BE2C (cell line): Measurements from ENCODE around the gene ENDOG.
A peak's percentile ranks its signal among the peaks of the same experiment; 100 is the strongest.

Source experiments
- DNase-seq: peaks from one replicate; pipeline ENCODE4 v3.0.0-alpha.2; 2020
- H3K27me3 ChIP-seq: fragments of 250-450 bp; sonication (Bioruptor Pico); 2 replicates; pipeline ENCODE4 v1.5.1; 2020; ENCODE audit warnings: mild to moderate bottlenecking
- H3K36me3 ChIP-seq: fragments of 250-450 bp; sonication (Bioruptor Pico); 2 replicates; pipeline ENCODE4 v1.5.1; 2020; ENCODE audit warnings: mild to moderate bottlenecking
- H3K4me1 ChIP-seq: fragments of 250-450 bp; sonication (Bioruptor Pico); 2 replicates; pipeline ENCODE4 v1.5.1; 2020
- H3K4me3 ChIP-seq: 2 replicates; pipeline ENCODE4 v1.5.1; 2011; ENCODE audit warnings: low read depth, low read length
- H3K9me3 ChIP-seq: fragments of 250-450 bp; sonication (Bioruptor Pico); 2 replicates; pipeline ENCODE4 v1.5.1; 2020
- CTCF ChIP-seq: IDR thresholded peaks from 2 replicates; pipeline ENCODE4 v1.5.1; 2012; ENCODE audit warnings: mild to moderate bottlenecking, low read depth, low read length

ENDOG gene

GRCh38 chr9:128807827-128808226 lies 10.5 kb upstream of the ENDOG start:
- TF ChIP-seq CTCF = no peak
- H3K4me1 ChIP-seq = no peaks in the 10 kb centered on the region
- H3K27me3 ChIP-seq = no peaks in the 10 kb centered on the region
- no peak overlapping the region for H3K4me3 ChIP-seq
- no peak for DNase-seq
- peaks cover 18% of the 10 kb centered on the region for H3K36me3 ChIP-seq
- no peaks in the 10 kb centered on the region for H3K9me3 ChIP-seq

DNA sequence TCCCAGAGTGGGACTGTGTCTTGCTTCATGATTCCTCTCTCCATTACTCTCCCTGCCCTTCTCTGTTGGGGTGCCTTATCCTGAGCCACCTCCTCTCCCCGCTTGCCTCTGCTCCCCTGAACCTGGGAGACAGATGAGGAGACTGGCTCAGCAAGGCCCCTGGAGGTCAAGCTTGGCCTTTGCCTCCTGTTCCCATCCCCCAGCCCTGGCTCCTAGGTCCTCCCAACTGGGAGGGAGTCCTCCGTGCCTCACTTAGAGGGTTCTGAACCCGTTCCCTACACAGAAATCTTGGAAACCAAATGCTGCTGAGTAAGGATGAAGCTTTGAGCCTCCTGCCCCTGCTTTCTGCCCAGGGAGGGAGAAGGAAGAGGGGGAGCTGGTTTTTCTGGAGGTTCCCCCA lies 9.8 kb upstream of the ENDOG start:
- no peak for DNase-seq
- Histone ChIP-seq H3K9me3 (no peaks in the 10 kb centered on the region), H3K4me1 (no peaks in the 10 kb centered on the region), H3K36me3 (peaks cover 18% of the 10 kb centered on the region), H3K27me3 (no peaks in the 10 kb centered on the region), H3K4me3 (no peak overlapping the region)
- TF ChIP-seq CTCF = no peak

DNA sequence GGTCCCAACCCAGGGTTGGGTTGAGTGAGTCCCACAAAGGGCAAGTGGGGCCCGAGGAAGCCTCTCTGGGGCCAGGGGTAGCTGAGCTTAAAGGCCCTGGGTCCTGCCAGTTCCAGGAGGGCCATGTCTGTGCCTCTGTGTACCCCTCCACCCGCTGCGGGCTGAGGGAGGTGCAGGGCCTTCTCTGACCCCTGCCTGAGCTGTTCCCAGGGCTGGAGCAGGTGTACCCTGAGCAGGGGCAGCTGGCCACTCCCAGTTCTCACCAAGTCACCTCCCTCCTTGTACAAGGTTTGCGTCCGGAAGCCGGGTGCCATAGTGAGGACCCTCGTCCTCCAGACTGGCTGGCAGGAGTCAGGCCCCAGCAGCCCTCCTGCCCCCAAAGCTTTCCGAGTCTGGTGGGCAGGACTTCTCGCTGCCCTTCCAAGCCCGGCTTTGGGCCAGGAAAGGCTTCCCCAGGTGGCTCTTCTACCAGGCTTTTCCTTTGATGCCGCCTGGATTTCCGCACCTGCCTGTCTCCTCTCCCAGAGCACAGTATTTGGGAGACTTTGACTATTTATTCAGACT lies 9.2 kb upstream of the ENDOG start:
- H3K36me3 ChIP-seq = peaks cover 15% of the 10 kb centered on the region
- no peaks in the 10 kb centered on the region for H3K4me1 ChIP-seq
- H3K9me3 ChIP-seq = no peaks in the 10 kb centered on the region
- no peak for DNase-seq
- TF ChIP-seq CTCF = no peak
- no peak overlapping the region for H3K4me3 ChIP-seq
- no peaks in the 10 kb centered on the region for H3K27me3 ChIP-seq

DNA sequence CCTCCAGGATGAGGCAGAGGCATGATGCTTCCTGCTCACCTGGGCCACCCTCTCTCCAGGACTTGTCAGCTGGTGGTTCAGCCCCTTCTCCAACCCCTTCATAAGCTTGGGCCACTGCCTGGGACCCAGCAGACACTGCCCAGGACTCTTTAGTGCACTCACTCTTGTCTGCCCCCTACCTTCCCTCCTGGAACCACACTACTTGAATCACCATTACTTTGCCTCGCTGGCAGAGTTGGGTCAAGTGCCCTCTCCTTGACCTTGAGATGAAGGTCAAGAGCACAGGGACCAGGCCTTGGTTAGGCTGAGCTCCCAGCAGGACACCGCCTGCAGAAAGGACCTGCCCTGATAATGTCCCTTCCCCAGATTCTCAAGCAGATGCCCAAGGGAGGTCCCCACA lies 8.5 kb upstream of the ENDOG start:
- no peak for DNase-seq
- no peak; the same call in 1 of the 2 replicates for TF ChIP-seq CTCF
- Histone ChIP-seq H3K27me3 (no peaks in the 10 kb centered on the region), H3K4me3 (no peak overlapping the region), H3K36me3 (peaks cover 15% of the 10 kb centered on the region), H3K9me3 (no peaks in the 10 kb centered on the region), H3K4me1 (no peaks in the 10 kb centered on the region)

GRCh38 chr9:128810873-128811272 lies 7.4 kb upstream of the ENDOG start:
- no peak for TF ChIP-seq CTCF
- no peak overlapping the region for H3K4me3 ChIP-seq
- peaks cover 11% of the 10 kb centered on the region for H3K36me3 ChIP-seq
- H3K27me3 ChIP-seq = no peaks in the 10 kb centered on the region
- DNase-seq = no peak
- H3K4me1 ChIP-seq = no peaks in the 10 kb centered on the region
- H3K9me3 ChIP-seq = no peaks in the 10 kb centered on the region

- no peak; the same call in 1 of the 2 replicates for TF ChIP-seq CTCF
- DNase-seq = peak; percentile 57
- Histone ChIP-seq H3K9me3 (no peaks in the 10 kb centered on the region), H3K4me3 (peak overlapping the region; percentile 79), H3K4me1 (peaks cover 5% of the 10 kb centered on the region), H3K27me3 (no peaks in the 10 kb centered on the region), H3K36me3 (peaks cover 38% of the 10 kb centered on the region)
Measured at GRCh38 chr9:128818839-128819715, 777 bp downstream of the ENDOG start.
